Thyroid gland (tissue), 4 donors: ENCODE measurements around the gene HDAC8.

Experiments
- POLR2A ChIP-seq, 2 donors: fragments of 450-650 bp; IDR thresholded peaks; one replicate each; pipeline ENCODE4 v1.6.1; 2017; ENCODE audit warnings: antibody characterized with exemption in 2 of 2, mild to moderate bottlenecking in 2 of 2, moderate library complexity in 1 of 2
- TF ChIP-seq, protein P1 (sequence below), 6 experiments: fragments of 200-600 bp in 3 of 6; fragments of 450-650 bp in 3 of 6; sonication (generic) in 3 of 6; IDR thresholded peaks; one replicate each; pipeline ENCODE4 v1.5.1; 2016 to 2019; ENCODE audit warnings: antibody characterized with exemption in 6 of 6, mild to moderate bottlenecking in 2 of 6, inconsistent platforms in 1 of 6, moderate library complexity in 1 of 6

DNA sequence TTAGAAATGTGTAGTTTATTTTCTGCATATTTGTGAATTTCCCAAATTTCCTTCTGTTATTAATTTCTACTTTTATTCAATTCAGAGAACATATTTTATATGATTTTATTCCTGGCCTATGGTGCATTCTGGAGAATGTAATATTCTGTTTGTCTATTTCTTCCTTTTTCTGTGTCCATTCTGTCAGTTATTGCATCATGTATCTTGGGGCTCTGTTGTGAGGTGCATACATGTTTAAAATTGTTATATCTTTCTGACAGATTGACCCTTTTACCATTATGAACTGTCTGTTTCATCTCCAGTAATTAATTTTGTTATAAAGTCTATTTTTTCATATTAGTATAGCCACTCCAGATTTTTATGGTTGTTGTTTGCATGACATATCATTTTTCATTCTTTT, 170.0 kb downstream of the HDAC8 start:
- TF ChIP-seq, protein P1, sequence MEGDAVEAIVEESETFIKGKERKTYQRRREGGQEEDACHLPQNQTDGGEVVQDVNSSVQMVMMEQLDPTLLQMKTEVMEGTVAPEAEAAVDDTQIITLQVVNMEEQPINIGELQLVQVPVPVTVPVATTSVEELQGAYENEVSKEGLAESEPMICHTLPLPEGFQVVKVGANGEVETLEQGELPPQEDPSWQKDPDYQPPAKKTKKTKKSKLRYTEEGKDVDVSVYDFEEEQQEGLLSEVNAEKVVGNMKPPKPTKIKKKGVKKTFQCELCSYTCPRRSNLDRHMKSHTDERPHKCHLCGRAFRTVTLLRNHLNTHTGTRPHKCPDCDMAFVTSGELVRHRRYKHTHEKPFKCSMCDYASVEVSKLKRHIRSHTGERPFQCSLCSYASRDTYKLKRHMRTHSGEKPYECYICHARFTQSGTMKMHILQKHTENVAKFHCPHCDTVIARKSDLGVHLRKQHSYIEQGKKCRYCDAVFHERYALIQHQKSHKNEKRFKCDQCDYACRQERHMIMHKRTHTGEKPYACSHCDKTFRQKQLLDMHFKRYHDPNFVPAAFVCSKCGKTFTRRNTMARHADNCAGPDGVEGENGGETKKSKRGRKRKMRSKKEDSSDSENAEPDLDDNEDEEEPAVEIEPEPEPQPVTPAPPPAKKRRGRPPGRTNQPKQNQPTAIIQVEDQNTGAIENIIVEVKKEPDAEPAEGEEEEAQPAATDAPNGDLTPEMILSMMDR (IDR thresholded peaks at IDR 0.05), result no peak
- no peak for TF ChIP-seq POLR2A (IDR thresholded peaks at IDR 0.05)
